Body of pancreas (tissue), 4 donors: Measurements from ENCODE around the gene AMN1. TPM values are rescaled to one million over a fixed set of nuclear protein-coding genes. Genes with fewer than 3 reads are reported as not detected.
"Not testable (repeated sequence)": the region's sequence is repeated elsewhere in the genome, so short reads cannot be mapped to it uniquely, and the experiment has no call there.

ENCODE experiments used
- ATAC-seq: fragments of 150-250 bp; one replicate; pipeline ENCODE4 v1.9.1; 2016
- DNase-seq, 4 donors: peaks; one replicate each; pipeline ENCODE4 v3.0.0-alpha.2; 2019
- H3K27ac ChIP-seq, 4 donors: fragments of 200-600 bp; sonication (generic); 1 replicate in 3 of 4; 2 replicates in 1 of 4; pipeline versions ENCODE4 v1.5.1 to v1.6.1; 2016 to 2019; ENCODE audit warnings: mild to moderate bottlenecking in 1 of 4, mixed read lengths in 1 of 4, moderate library complexity in 1 of 4
- H3K27me3 ChIP-seq, 2 donors: fragments of 200-600 bp; sonication (generic); one replicate each; pipeline ENCODE4 v1.6.0; 2016; ENCODE audit warnings: mild to moderate bottlenecking in 1 of 2
- H3K36me3 ChIP-seq, 2 donors: fragments of 200-600 bp; sonication (generic); replicated peaks in 1 of 2; 2 replicates each; pipeline ENCODE4 v1.5.1; 2016; ENCODE audit warnings: low read depth in 2 of 2; ENCODE audit not compliant: insufficient read depth in 1 of 2
- H3K4me1 ChIP-seq: fragments of 200-600 bp; sonication (generic); one replicate; pipeline ENCODE4 v1.6.0; 2016
- H3K4me3 ChIP-seq, 2 donors: fragments of 200-600 bp; sonication (generic); 1 replicate in 1 of 2; 2 replicates in 1 of 2; pipeline ENCODE4 v1.5.1; 2016 to 2019
- H3K9me3 ChIP-seq, 3 donors: fragments of 200-600 bp; sonication (generic); 1 replicate in 2 of 3; 2 replicates in 1 of 3; pipeline ENCODE4 v1.5.1; 2016
- POLR2A ChIP-seq, 3 donors: fragments of 450-650 bp; IDR thresholded peaks; one replicate each; pipeline ENCODE4 v1.6.1; 2016; ENCODE audit warnings: antibody characterized with exemption in 3 of 3, mild to moderate bottlenecking in 2 of 3
- WGBS, 2 donors: methylation state at CpG; one replicate each; pipeline ENCODE4 v1.1.5; 2017; 5-methylcytosine and 5-hydroxymethylcytosine counted together
- intact Hi-C: fragments of 100-400 bp; cut with DNase I; formaldehyde crosslinking; loops from one replicate; pipeline ENCODE4 v1.15.1; 2023
- total RNA-seq, 2 donors: library from RNA; depleted of rRNA; stranded (reverse); fragments of >200 nt; gene quantifications; one replicate each; pipeline ENCODE4 v1.1.0, GENCODE V29; 2016
- TF ChIP-seq, protein P1 (sequence below), 7 experiments: fragments of 450-650 bp in 4 of 7; fragments of 200-600 bp in 3 of 7; sonication (generic) in 3 of 7; IDR thresholded peaks; one replicate each; pipeline ENCODE4 v1.5.1; 2016 to 2019; ENCODE audit warnings: antibody characterized with exemption in 7 of 7

Gene AMN1
- total RNA-seq, 2 donors from 2014 or later: 6.5 to 13.2 TPM

DNA sequence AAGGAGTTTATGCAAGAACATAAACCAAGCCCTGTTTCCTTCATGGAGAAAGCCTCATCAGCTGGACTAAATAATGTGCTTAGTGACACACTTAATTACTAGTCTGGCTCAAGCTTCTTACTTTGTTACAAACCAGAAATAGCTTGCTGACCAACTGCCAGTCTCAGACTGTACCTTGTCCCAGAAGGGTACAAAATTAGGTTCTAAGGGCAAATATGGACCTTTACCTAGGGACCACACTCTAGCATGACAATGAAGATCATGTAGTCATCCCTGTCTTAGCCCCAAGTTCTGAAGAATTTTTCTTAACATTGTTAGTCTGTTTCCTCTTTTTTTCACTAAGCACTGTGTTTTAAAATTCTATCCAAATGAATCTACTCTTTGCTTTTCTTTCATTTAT is 2.2 kb downstream of the AMN1 start:
- no peak for TF ChIP-seq POLR2A (IDR thresholded peaks at IDR 0.05)
- TF ChIP-seq, protein P1, sequence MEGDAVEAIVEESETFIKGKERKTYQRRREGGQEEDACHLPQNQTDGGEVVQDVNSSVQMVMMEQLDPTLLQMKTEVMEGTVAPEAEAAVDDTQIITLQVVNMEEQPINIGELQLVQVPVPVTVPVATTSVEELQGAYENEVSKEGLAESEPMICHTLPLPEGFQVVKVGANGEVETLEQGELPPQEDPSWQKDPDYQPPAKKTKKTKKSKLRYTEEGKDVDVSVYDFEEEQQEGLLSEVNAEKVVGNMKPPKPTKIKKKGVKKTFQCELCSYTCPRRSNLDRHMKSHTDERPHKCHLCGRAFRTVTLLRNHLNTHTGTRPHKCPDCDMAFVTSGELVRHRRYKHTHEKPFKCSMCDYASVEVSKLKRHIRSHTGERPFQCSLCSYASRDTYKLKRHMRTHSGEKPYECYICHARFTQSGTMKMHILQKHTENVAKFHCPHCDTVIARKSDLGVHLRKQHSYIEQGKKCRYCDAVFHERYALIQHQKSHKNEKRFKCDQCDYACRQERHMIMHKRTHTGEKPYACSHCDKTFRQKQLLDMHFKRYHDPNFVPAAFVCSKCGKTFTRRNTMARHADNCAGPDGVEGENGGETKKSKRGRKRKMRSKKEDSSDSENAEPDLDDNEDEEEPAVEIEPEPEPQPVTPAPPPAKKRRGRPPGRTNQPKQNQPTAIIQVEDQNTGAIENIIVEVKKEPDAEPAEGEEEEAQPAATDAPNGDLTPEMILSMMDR (IDR thresholded peaks at IDR 0.05): no peak
- intact Hi-C loops: no loop called here
- no peaks in the 10 kb centered on the region for H3K27me3 ChIP-seq
- H3K4me3 ChIP-seq: no peak overlapping the region
- H3K27ac ChIP-seq: no peak overlapping the region
- no peaks in the 10 kb centered on the region for H3K36me3 ChIP-seq
- DNase-seq: no peak
- no peak for ATAC-seq
- no peaks in the 10 kb centered on the region for H3K9me3 ChIP-seq
- peaks cover 20% of the 10 kb centered on the region for H3K4me1 ChIP-seq

DNA sequence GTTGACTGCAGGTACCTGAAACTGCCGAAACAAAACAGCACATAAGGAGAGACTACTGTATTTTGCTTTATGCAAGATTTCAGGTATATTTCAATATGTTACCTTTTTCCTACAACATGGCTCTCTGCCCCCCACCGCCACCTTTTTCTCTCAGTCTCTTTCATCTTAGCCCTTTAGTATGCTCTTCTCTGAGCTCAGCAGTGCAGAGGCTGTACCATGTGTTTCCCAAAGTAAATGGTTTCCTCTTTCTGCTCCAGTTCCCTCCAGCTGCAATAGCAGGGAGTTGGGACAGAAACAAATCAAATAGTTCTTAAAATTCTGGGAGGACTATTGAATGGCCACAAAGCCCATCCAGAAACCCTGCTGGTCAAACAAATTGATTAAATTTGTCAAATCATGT is 4.3 kb downstream of the AMN1 start:
- Histone ChIP-seq H3K27me3 (no peaks in the 10 kb centered on the region), H3K27ac (no peak overlapping the region), H3K36me3 (no peaks in the 10 kb centered on the region), H3K4me1 (peaks cover 10% of the 10 kb centered on the region), H3K9me3 (no peaks in the 10 kb centered on the region), H3K4me3 (no peak overlapping the region)
- intact Hi-C loops: no loop called here
- 92 to 97% methylated on average over 2 of the region's 2 CpGs for WGBS, 2 donors
- DNase-seq: no peak
- no peak for ATAC-seq
- no peak for TF ChIP-seq POLR2A (IDR thresholded peaks at IDR 0.05)
- TF ChIP-seq, protein P1 (IDR thresholded peaks at IDR 0.05): no peak

DNA sequence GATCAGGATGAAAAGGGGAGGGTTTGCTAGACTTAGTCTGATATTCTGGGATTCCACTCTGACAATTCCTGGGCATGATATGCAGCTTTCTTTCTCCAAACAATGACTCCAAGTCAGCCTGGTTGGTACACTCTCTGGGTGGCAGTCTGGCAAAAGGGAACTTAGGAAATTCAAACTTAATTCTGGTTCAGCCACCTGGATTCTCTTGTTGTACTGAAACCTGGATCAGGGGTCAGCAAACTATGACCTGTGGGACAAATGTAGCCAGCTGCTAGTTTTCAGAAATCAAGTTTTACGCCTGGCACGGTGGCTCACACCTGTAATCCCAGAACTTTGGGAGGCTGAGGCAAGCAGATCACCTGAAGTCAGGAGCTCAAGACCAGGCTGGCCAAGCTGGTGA is 6.2 kb downstream of the AMN1 start:
- Histone ChIP-seq H3K36me3 (no peaks in the 10 kb centered on the region), H3K4me3 (no peak overlapping the region), H3K4me1 (peaks cover under 1% of the 10 kb centered on the region), H3K27me3 (no peaks in the 10 kb centered on the region), H3K9me3 (no peaks in the 10 kb centered on the region), H3K27ac (no peak overlapping the region)
- intact Hi-C loops: no loop called here
- no peak for ATAC-seq
- no peak for DNase-seq
- WGBS, 2 donors: 89 to 94% methylated on average over 2 of the region's 2 CpGs
- TF ChIP-seq, protein P1 (IDR thresholded peaks at IDR 0.05): no peak
- TF ChIP-seq POLR2A (IDR thresholded peaks at IDR 0.05): no peak

DNA sequence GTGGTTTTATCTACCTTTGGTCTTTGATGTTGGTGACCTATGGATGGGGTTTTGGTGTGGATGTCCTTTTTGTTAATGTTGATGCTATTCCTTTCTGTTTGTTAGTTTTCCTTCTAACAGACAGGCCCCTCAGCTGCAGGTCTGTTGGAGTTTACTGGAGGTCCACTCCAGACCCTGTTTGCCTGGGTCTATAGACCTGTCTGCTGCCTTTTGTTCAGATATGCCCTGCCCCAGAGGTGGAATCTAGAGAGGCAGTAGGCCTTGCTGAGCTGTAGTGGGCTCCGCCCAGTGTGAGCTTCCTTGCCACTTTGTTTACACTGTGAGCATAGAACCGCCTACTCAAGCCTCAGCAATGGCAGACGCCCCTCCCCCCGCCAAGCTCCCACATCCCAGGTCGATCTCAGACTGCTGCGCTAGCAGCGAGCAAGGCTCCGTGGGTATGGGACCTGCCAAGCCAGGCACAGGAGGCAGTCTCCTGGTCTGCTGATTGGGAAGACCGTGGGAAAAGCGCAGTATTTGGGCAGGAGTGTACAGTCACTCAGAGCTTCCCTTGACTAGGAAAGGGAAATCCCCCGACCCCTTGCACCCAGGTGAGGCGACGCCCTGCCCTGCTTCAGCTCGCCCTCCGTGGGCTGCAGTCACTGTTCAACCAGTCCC is 10.2 kb downstream of the AMN1 start:
- DNase-seq, H3K4me1 ChIP-seq, H3K9me3 ChIP-seq, H3K4me3 ChIP-seq, ATAC-seq, H3K36me3 ChIP-seq, H3K27me3 ChIP-seq, intact Hi-C loops, H3K27ac ChIP-seq: not testable (repeated sequence)
- 95 to 97% methylated on average over 9 to 15 of the region's 15 CpGs for WGBS, 2 donors

DNA sequence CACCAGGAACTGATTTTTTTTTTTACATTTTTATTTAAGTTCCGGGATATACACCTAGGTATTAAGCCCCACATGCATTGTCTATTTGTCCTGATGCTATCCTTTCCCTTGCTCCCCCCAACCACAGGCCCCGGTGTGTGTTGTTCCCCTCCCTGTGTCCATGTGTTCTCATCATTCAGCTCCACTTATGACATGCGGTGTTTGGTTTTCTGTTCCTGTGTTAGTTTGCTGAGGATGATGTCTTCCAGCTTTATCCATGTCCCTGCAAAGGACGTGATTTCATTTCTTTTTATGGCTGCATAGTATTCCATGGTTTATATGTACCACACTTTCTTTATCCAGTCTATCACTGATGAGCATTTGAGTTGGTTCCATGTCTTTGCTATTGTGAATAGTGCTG is 11.8 kb downstream of the AMN1 start:
- H3K4me1 ChIP-seq, ATAC-seq, H3K27ac ChIP-seq, H3K27me3 ChIP-seq, H3K9me3 ChIP-seq, DNase-seq, intact Hi-C loops, H3K36me3 ChIP-seq, H3K4me3 ChIP-seq: not testable (repeated sequence)
- 71 to 100% methylated on average over 4 of the region's 4 CpGs for whole genome bisulfite sequencing, 2 donors

DNA sequence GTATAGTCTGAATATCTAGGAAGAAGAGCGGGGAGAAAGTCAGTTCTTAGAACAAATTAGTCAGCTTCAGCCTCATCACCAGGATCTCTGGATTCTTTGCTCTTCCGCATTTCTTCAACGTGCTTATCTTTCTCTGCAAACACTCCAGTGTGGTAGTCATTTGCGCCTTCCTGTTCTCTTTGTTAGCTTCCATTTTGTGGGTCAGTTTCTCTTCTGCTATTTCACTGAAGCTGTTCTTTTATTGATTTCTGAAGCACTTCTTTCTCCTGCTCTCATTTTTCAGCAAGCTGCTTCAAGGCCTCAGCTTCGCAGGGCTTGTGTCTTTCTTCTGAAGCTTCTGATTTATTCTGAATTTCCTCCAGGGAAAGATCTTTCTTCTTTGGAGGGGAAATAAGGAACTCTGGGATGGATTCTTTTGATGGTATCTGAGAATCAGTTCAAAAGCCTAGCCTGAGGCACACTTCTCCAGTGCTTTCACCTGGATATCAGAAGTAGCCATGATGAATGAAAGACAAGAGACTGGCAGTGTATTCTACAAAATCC is 13.5 kb downstream of the AMN1 start:
- H3K27ac ChIP-seq: peak overlapping the region in 2 of 4 donors; percentile 59 to 72
- no peaks in the 10 kb centered on the region for H3K9me3 ChIP-seq
- TF ChIP-seq POLR2A (IDR thresholded peaks at IDR 0.05): no peak
- TF ChIP-seq, protein P1 (IDR thresholded peaks at IDR 0.05): no peak
- peak; percentile 62 for ATAC-seq
- no peaks in the 10 kb centered on the region for H3K36me3 ChIP-seq
- H3K4me3 ChIP-seq: no peak overlapping the region
- no peaks in the 10 kb centered on the region for H3K27me3 ChIP-seq
- no peak for DNase-seq
- WGBS, 2 donors: 50 to 60% methylated on average over 5 of the region's 5 CpGs
- intact Hi-C loops: no loop called here
- no peaks in the 10 kb centered on the region for H3K4me1 ChIP-seq
